Hematopoietic multipotent progenitor cell treated with erythropoietin and hydrocortisone succinate and interleukin-3 and kit ligand, for 8 days (in vitro differentiated cells): ENCODE results near the gene CDH24.
"Not testable (repeated sequence)": the region's sequence is repeated elsewhere in the genome, so short reads cannot be mapped to it uniquely, and the experiment has no call there.

Experiments
- DNase-seq: peaks from one replicate; pipeline ENCODE4 v3.0.0-alpha.2; 2015

Gene CDH24

GRCh38 chr14:23015618-23016017 lies 41.7 kb downstream of the CDH24 start:
- DNase-seq = no peak

GRCh38 chr14:23013749-23014054 lies 43.6 kb downstream of the CDH24 start:
- DNase-seq = not testable (repeated sequence)

- DNase-seq = no peak
Measured at GRCh38 chr14:23013054-23013748, 44.1 kb downstream of the CDH24 start.

GRCh38 chr14:23009939-23010726 lies 47.2 kb downstream of the CDH24 start, which contains the start of gene C14orf93:
TSS of gene C14orf93 (minus strand) at chr14:23010143. CDS start at chr14:22999023, 11,120 bp downstream.
- DNase-seq = peak; percentile 79

- peak; percentile 27 for DNase-seq
Measured at GRCh38 chr14:23009483-23009938, 47.8 kb downstream of the CDH24 start.

GRCh38 chr14:23008831-23009230 lies 48.5 kb downstream of the CDH24 start:
- DNase-seq = peak; percentile 48

- peak; percentile 99 for DNase-seq
Measured at GRCh38 chr14:23006544-23007419, 50.5 kb downstream of the CDH24 start.

GRCh38 chr14:23006188-23006534 lies 51.2 kb downstream of the CDH24 start:
- peak; percentile 40 for DNase-seq

- no peak for DNase-seq
Measured at GRCh38 chr14:23005451-23006187, 51.7 kb downstream of the CDH24 start.

GRCh38 chr14:23004274-23004673 lies 53.0 kb downstream of the CDH24 start:
- DNase-seq = not testable (repeated sequence)

GRCh38 chr14:23002592-23002991 lies 54.7 kb downstream of the CDH24 start:
- DNase-seq = no peak

GRCh38 chr14:23000860-23001259 lies 56.5 kb downstream of the CDH24 start:
- no peak for DNase-seq

GRCh38 chr14:22998329-22999012 lies 58.8 kb downstream of the CDH24 start:
- DNase-seq = no peak

- DNase-seq = no peak
Measured at GRCh38 chr14:22997676-22998323, 59.5 kb downstream of the CDH24 start.
